ENCODE data around the gene NUP214. TPM values are rescaled to one million over a fixed set of nuclear protein-coding genes. Genes with fewer than 3 reads are reported as not detected.

Gene NUP214
- total RNA-seq, 1 donor from 2014 or later = 62.2 TPM

DNA sequence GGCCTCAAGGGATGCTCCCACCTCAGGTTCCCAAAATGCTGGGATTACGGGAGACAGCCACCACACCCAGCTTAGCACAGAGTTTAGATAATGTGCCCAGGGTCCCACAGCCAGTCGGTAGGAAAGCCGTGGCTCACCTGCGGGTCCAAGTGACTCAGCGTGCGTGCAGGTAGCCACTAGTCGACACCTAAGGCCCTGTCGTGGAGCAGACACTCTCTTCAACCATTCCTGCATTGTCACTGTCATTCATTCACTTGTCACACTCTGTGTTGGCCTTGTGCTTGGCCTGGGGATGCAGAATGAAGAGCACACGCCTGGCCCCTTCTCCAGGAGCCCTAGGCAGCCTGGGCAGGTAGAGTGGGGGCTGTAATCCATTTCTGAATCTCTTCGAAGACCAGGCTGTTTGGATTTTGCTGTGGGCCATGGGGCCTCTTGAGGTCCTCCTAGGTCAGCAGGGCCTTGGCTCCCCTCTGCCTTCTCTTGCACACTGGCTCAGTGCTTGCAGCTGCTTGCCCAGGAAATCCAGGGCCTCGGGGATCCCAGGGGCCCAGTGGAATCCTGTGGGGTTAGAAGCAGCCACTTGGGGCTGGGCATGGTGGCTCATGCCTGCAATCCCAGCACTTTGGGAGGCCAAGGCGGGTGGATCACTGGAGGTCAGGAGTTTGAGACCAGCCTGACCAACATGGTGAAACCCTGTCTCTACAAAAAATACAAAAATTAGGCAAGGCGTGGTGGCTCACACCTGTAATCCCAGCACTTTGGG lies 35.2 kb upstream of the NUP214 start:
- Mint-ChIP-seq H3K27me3 (peaks cover 12% of the 10 kb centered on the region), H3K4me1 (ENCODE audit: low read depth) (no peaks in the 10 kb centered on the region), H3K4me3 (ENCODE audit: low read depth) (no peak overlapping the region), H3K36me3 (ENCODE audit: insufficient read depth) (no peaks in the 10 kb centered on the region), H3K27ac (no peak overlapping the region), H3K9me3 (ENCODE audit: low read depth) (no peaks in the 10 kb centered on the region)
- TF ChIP-seq, protein P1, sequence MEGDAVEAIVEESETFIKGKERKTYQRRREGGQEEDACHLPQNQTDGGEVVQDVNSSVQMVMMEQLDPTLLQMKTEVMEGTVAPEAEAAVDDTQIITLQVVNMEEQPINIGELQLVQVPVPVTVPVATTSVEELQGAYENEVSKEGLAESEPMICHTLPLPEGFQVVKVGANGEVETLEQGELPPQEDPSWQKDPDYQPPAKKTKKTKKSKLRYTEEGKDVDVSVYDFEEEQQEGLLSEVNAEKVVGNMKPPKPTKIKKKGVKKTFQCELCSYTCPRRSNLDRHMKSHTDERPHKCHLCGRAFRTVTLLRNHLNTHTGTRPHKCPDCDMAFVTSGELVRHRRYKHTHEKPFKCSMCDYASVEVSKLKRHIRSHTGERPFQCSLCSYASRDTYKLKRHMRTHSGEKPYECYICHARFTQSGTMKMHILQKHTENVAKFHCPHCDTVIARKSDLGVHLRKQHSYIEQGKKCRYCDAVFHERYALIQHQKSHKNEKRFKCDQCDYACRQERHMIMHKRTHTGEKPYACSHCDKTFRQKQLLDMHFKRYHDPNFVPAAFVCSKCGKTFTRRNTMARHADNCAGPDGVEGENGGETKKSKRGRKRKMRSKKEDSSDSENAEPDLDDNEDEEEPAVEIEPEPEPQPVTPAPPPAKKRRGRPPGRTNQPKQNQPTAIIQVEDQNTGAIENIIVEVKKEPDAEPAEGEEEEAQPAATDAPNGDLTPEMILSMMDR (IDR thresholded peaks at IDR 0.05; ENCODE audit: unreplicated experiment) = no peak
- no peak for DNase-seq (ENCODE audit: low spot score, unreplicated experiment)

DNA sequence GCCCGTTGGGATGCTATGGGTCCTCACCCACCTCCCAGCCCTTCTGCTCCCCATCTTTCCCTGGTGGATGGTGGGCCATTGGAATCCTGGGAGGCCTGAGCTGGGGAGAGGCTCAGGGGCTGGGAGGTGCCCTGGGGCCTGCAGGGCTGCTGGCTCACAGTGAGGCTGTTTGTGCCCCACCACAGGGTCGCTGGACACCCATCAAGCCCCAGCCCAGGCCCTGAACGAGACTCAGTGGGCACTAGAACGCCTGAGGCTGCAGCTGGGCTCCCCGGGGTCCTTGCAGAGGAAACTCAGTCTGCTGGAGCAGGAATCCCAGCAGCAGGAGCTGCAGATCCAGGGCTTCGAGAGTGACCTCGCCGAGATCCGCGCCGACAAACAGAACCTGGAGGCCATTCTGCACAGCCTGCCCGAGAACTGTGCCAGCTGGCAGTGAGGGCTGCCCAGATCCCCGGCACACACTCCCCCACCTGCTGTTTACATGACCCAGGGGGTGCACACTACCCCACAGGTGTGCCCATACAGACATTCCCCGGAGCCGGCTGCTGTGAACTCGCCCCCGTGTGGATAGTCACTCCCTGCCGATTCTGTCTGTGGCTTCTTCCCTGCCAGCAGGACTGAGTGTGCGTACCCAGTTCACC lies 33.9 kb upstream of the NUP214 start:
- TF ChIP-seq, protein P1 (IDR thresholded peaks at IDR 0.05; ENCODE audit: unreplicated experiment) = no peak
- no peaks in the 10 kb centered on the region for H3K36me3 Mint-ChIP-seq (ENCODE audit: insufficient read depth)
- peaks cover 3% of the 10 kb centered on the region for H3K4me1 Mint-ChIP-seq (ENCODE audit: low read depth)
- no peak overlapping the region for H3K27ac Mint-ChIP-seq
- H3K9me3 Mint-ChIP-seq (ENCODE audit: low read depth) = no peaks in the 10 kb centered on the region
- no peak for DNase-seq (ENCODE audit: low spot score, unreplicated experiment)
- peaks cover 18% of the 10 kb centered on the region for H3K27me3 Mint-ChIP-seq
- H3K4me3 Mint-ChIP-seq (ENCODE audit: low read depth) = no peak overlapping the region

DNA sequence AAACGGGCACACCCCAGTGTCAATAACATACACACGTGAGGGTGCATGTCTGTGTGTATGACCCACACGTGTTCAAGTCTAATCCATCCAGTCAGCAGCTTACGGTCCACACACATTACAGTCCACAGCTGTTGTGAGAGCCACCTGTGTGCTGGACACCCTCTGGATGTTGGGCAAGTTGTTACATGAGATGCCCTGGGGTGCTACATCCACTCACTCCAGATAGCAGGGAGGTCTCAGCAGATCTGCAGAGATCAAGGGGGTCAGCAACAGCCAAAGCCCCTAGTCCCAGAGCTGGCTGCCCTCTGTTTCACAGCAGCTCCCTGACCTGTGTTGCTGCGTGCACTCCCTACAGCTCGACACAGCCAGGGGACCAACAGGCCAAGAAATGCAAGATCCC lies 33.4 kb upstream of the NUP214 start:
- peaks cover 18% of the 10 kb centered on the region for H3K27me3 Mint-ChIP-seq
- H3K4me3 Mint-ChIP-seq (ENCODE audit: low read depth) = no peak overlapping the region
- H3K9me3 Mint-ChIP-seq (ENCODE audit: low read depth) = no peaks in the 10 kb centered on the region
- H3K4me1 Mint-ChIP-seq (ENCODE audit: low read depth) = peaks cover 3% of the 10 kb centered on the region
- TF ChIP-seq, protein P1 (IDR thresholded peaks at IDR 0.05; ENCODE audit: unreplicated experiment) = no peak
- no peak overlapping the region for H3K27ac Mint-ChIP-seq
- DNase-seq (ENCODE audit: low spot score, unreplicated experiment) = no peak
- no peaks in the 10 kb centered on the region for H3K36me3 Mint-ChIP-seq (ENCODE audit: insufficient read depth)

DNA sequence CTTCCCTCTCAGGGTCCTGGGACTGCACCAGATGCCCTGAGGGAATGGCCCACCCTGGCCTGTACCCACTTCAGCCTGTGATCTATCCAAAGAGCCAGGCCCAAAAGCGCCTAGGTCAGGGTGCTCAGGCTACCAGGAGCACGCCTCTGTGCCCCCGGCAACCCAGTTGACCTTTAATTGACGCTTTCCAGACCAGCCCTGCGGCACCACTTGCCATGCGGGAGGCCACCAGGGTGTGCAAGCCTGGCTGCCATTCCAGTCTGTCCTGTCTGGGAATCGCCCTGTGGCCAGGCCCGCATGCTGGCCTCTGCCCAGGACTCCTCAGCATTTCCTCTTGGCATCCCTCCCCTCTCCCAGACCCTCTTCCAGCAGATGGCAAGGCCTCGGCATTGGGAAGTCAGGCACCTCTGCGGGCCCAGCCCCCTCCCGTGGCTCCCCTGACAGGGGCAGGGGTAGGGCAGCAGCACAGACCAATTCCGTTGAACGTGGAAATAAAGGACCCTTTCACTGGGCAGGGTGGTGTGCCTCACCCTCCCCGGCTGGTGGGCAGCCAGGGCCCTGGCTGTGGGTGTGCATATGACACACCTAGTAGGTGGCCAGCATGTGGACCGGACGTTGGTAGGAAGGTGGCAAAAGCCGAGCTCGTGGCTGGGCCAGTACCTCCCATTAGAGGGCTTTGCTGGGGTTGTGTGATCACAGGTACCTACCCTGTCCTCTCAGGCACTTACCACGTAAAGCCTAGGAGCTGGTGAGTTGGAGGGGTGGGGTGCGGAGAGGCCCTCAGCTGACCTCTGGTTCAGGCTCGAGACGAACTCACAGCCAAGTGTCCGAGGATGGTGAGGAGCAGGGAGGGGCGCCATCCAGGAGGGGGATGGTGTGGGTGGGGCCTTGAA lies 32.6 kb upstream of the NUP214 start:
- H3K9me3 Mint-ChIP-seq (ENCODE audit: low read depth) = no peaks in the 10 kb centered on the region
- no peaks in the 10 kb centered on the region for H3K36me3 Mint-ChIP-seq (ENCODE audit: insufficient read depth)

More for the DNA sequence above, 32.6 kb upstream of the NUP214 start:
- H3K27me3 Mint-ChIP-seq = peaks cover 18% of the 10 kb centered on the region
- H3K27ac Mint-ChIP-seq = no peak overlapping the region
- no peak overlapping the region for H3K4me3 Mint-ChIP-seq (ENCODE audit: low read depth)
- no peak for DNase-seq (ENCODE audit: low spot score, unreplicated experiment)
- peaks cover 8% of the 10 kb centered on the region for H3K4me1 Mint-ChIP-seq (ENCODE audit: low read depth)
- TF ChIP-seq, protein P1 (IDR thresholded peaks at IDR 0.05; ENCODE audit: unreplicated experiment) = no peak

All from progenitor cell of endocrine pancreas (in vitro differentiated cells).